Fibroblast of lung (primary cell): Measurements from ENCODE around the gene ZNF710.

Source experiments
- EZH2 ChIP-seq: IDR thresholded peaks from 2 replicates; pipeline ENCODE4 v1.5.1; 2012; ENCODE audit warnings: low read length, control low read depth, mild to moderate bottlenecking; ENCODE audit errors: missing control alignments
- TF ChIP-seq, protein P1 (sequence below), 2 donors: IDR thresholded peaks in 1 of 2; conservative IDR thresholded peaks in 1 of 2; 1 replicate in 1 of 2; 2 replicates in 1 of 2; pipeline ENCODE4 v1.5.1; 2011 to 2012; ENCODE audit warnings: low read length in 2 of 2, control low read depth in 1 of 2, inconsistent platforms in 1 of 2, low read depth in 1 of 2, mild to moderate bottlenecking in 1 of 2

DNA sequence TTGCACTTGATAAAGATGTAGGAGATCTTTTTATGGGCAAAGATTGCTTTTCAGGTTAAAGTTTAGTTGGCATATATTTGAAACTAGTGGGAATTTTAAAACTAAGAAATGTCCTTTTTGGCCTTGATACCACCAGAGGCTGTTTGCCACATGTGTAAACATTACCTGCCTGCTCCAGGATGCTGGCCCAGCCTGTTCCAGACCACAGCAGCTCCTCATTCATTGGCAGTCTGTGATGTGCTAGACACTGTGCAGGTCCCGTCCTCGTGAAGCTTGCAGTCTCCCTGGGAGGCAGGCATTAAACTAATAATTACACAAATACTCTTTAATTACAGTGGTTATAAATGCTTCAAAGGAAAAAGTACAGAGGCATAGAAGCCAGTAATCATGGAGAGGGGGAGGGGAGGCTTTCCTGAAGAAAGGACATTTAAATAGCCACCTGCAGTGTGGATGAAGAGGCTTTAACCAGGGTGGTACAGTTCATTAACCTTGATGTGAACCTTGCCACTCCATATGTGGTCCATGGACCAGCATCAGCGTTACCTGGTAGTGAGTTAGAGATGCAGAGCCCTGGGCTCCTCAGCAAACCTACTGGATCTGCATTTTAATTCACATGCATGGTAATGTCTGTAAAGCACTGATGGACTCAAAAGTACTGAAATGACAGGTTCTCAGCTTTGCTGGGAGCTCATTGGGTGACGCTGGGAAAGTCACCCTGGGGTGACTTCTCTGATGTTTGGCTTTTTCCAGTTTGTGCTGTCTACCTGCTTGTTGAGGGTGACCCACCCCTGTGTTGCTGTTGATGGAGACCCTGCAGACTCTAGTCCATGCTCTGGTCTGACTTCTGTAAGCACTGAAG is 5.3 kb downstream of the ZNF710 start:
- TF ChIP-seq, protein P1, sequence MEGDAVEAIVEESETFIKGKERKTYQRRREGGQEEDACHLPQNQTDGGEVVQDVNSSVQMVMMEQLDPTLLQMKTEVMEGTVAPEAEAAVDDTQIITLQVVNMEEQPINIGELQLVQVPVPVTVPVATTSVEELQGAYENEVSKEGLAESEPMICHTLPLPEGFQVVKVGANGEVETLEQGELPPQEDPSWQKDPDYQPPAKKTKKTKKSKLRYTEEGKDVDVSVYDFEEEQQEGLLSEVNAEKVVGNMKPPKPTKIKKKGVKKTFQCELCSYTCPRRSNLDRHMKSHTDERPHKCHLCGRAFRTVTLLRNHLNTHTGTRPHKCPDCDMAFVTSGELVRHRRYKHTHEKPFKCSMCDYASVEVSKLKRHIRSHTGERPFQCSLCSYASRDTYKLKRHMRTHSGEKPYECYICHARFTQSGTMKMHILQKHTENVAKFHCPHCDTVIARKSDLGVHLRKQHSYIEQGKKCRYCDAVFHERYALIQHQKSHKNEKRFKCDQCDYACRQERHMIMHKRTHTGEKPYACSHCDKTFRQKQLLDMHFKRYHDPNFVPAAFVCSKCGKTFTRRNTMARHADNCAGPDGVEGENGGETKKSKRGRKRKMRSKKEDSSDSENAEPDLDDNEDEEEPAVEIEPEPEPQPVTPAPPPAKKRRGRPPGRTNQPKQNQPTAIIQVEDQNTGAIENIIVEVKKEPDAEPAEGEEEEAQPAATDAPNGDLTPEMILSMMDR (conservative IDR thresholded peaks at IDR 0.05 in 1 of 2, IDR thresholded peaks at IDR 0.05 in 1 of 2; ENCODE audit: low read depth in 1 of 2, low read length in 2 of 2): no peak
- TF ChIP-seq EZH2: no peak
